HG02884 (cell line): ENCODE data around the gene COPS9.

Experiments used
- ATAC-seq: cut with Tn5 transposase; IDR thresholded peaks from one replicate; pipeline ENCODE4 v1.9.1; 2021; ENCODE audit warnings: mild to moderate bottlenecking, moderate library complexity; ENCODE audit not compliant: unreplicated experiment

COPS9 gene

GRCh38 chr2:240166761-240167587 is 30.9 kb upstream of the COPS9 start:
- ATAC-seq: no peak

- no peak for ATAC-seq
These were observed 30.1 kb upstream of the COPS9 start for GRCh38 chr2:240166191-240166590.

GRCh38 chr2:240165661-240166060 is 29.6 kb upstream of the COPS9 start:
- no peak for ATAC-seq

GRCh38 chr2:240165034-240165433 is 28.9 kb upstream of the COPS9 start:
- no peak for ATAC-seq

GRCh38 chr2:240164586-240164985 is 28.5 kb upstream of the COPS9 start:
- ATAC-seq: no peak

- no peak for ATAC-seq
These were observed 27.9 kb upstream of the COPS9 start for GRCh38 chr2:240163844-240164574.

- ATAC-seq: no peak
These were observed 27.0 kb upstream of the COPS9 start for GRCh38 chr2:240162939-240163714.

GRCh38 chr2:240162531-240162930 is 26.4 kb upstream of the COPS9 start:
- ATAC-seq: no peak

- ATAC-seq: no peak
These were observed 25.9 kb upstream of the COPS9 start for GRCh38 chr2:240162032-240162431.

GRCh38 chr2:240161087-240161750 is 25.1 kb upstream of the COPS9 start:
- no peak for ATAC-seq

GRCh38 chr2:240160291-240161086 is 24.4 kb upstream of the COPS9 start:
- no peak for ATAC-seq

GRCh38 chr2:240159251-240159839 is 23.2 kb upstream of the COPS9 start:
- ATAC-seq: no peak

GRCh38 chr2:240157147-240157470 is 21.0 kb upstream of the COPS9 start:
- no peak for ATAC-seq

- no peak for ATAC-seq
These were observed 20.5 kb upstream of the COPS9 start for GRCh38 chr2:240156435-240157146.

GRCh38 chr2:240155745-240156390 is 19.8 kb upstream of the COPS9 start:
- no peak for ATAC-seq

GRCh38 chr2:240155048-240155744 is 19.1 kb upstream of the COPS9 start:
- ATAC-seq: no peak

- no peak for ATAC-seq
These were observed 18.5 kb upstream of the COPS9 start for GRCh38 chr2:240154606-240155005.

GRCh38 chr2:240153418-240153817 is 17.3 kb upstream of the COPS9 start:
- ATAC-seq: no peak
